HCT116 (cell line): ENCODE data around the gene NOL11. TPM values are rescaled to one million over a fixed set of nuclear protein-coding genes. Genes with fewer than 3 reads are reported as not detected.
"Not testable (repeated sequence)": the region's sequence is repeated elsewhere in the genome, so short reads cannot be mapped to it uniquely, and the experiment has no call there.

ENCODE experiments used
- ATAC-seq: fragments of 200-7000 bp; cut with Tn5 transposase; 2 replicates; pipeline ENCODE4 v1.9.1; 2020; ENCODE audit warnings: mild to moderate bottlenecking, moderate library complexity
- BruUV-seq: library from RNA; stranded (reverse); fragments of 400-500 nt; replicated peaks from 2 replicates; lab custom pipeline; 2021; lab: Mats Ljungman, UMichigan
- CTCF ChIA-PET: fragments of 300-600 bp; sonication (Branson Sonifier 250); formaldehyde crosslinking; loops from one replicate; lab custom pipeline; 2021; ENCODE audit warnings: antibody characterized with exemption; lab: Charles Lee
- POLR2A ChIA-PET: fragments of 300-600, 350-600 bp; sonication (Branson Sonifier 250); formaldehyde crosslinking; loops from one replicate; lab custom pipeline; 2021; ENCODE audit warnings: antibody characterized with exemption; lab: Charles Lee
- RAD21 ChIA-PET, 2 experiments: fragments of 300-600 bp; sonication (Branson Sonifier 250); formaldehyde crosslinking; loops; one replicate each; lab custom pipeline; 2023; ENCODE audit warnings: low total read pairs in 2 of 2; ENCODE audit not compliant: uncharacterized antibody in 2 of 2, unreplicated experiment in 2 of 2, low non-redundant PET in 1 of 2; lab: Charles Lee
- DNase-seq: peaks from one replicate; pipeline ENCODE4 v3.0.0-alpha.2; 2010; ENCODE audit warnings: low read depth, low spot score
- H2AFZ ChIP-seq: fragments of 200-600 bp; shearing (Covaris generic), sonication (generic); 2 replicates; pipeline ENCODE4 v1.6.1; 2017; ENCODE audit warnings: low read depth, mixed run types, mixed read lengths, antibody characterized with exemption, low read length; ENCODE audit not compliant: poor library complexity, severe bottlenecking
- H3K27ac ChIP-seq: 2 replicates; pipeline ENCODE4 v1.5.1; 2012; ENCODE audit warnings: low read depth, low read length
- H3K27me3 ChIP-seq: fragments of 200-600 bp; sonication (generic); 2 replicates; pipeline ENCODE4 v1.6.1; 2016; ENCODE audit warnings: mixed run types, low read length, mixed read lengths; ENCODE audit not compliant: insufficient read depth
- H3K36me3 ChIP-seq, 2 experiments: fragments of 200-500 bp in 1 of 2; fragments of 200-600 bp in 1 of 2; sonication (Bioruptor generic) in 1 of 2; sonication (generic) in 1 of 2; 2 replicates each; pipeline versions ENCODE4 v1.5.1 to v1.6.1; 2014 to 2016; ENCODE audit warnings: low read length in 2 of 2, inconsistent platforms in 1 of 2, mixed read lengths in 1 of 2, mixed run types in 1 of 2; ENCODE audit not compliant: insufficient read depth in 2 of 2, control insufficient read depth in 1 of 2
- H3K4me1 ChIP-seq, 2 experiments: fragments of 200-600 bp in 1 of 2; sonication (generic) in 1 of 2; 2 replicates each; pipeline versions ENCODE4 v1.5.1 to v1.6.1; 2012 to 2017; ENCODE audit warnings: low read length in 2 of 2, inconsistent platforms in 1 of 2, mild to moderate bottlenecking in 1 of 2, mixed read lengths in 1 of 2, mixed run types in 1 of 2, moderate library complexity in 1 of 2; ENCODE audit not compliant: insufficient read depth in 2 of 2, control insufficient read depth in 1 of 2
- H3K4me2 ChIP-seq: fragments of 200-600 bp; sonication (generic); 2 replicates; pipeline ENCODE4 v1.6.1; 2017; ENCODE audit warnings: mixed run types, low read length, mixed read lengths
- H3K4me3 ChIP-seq, 2 experiments: fragments of 200-600 bp in 1 of 2; sonication (generic) in 1 of 2; replicated peaks in 1 of 2; 2 replicates each; pipeline ENCODE4 v1.5.1; 2011 to 2016; ENCODE audit warnings: low read length in 2 of 2, control low read depth in 1 of 2, low read depth in 1 of 2, mild to moderate bottlenecking in 1 of 2, mixed read lengths in 1 of 2, mixed run types in 1 of 2
- H3K79me2 ChIP-seq: fragments of 200-600 bp; sonication (generic); 2 replicates; pipeline ENCODE4 v1.6.1; 2017; ENCODE audit warnings: mild to moderate bottlenecking, mixed run types, low read length, moderate library complexity, mixed read lengths; ENCODE audit not compliant: insufficient read depth
- H3K9ac ChIP-seq: fragments of 200-600 bp; sonication (generic); 2 replicates; pipeline ENCODE4 v1.6.1; 2016; ENCODE audit warnings: low read length, mixed read lengths
- H3K9me2 ChIP-seq: fragments of 200-600 bp; sonication (generic), shearing (Covaris generic); 2 replicates; pipeline ENCODE4 v1.6.1; 2017; ENCODE audit warnings: mixed run types, mild to moderate bottlenecking, moderate library complexity; ENCODE audit not compliant: insufficient read depth
- H3K9me3 ChIP-seq, 2 experiments: fragments of 200-500 bp in 1 of 2; fragments of 200-600 bp in 1 of 2; sonication (Bioruptor generic) in 1 of 2; sonication (generic) in 1 of 2; 2 replicates each; pipeline ENCODE4 v1.6.1; 2014 to 2017; ENCODE audit warnings: low read length in 2 of 2, mixed read lengths in 2 of 2, inconsistent platforms in 1 of 2, low read depth in 1 of 2, mild to moderate bottlenecking in 1 of 2, mixed run types in 1 of 2, moderate library complexity in 1 of 2; ENCODE audit not compliant: control insufficient read depth in 1 of 2, insufficient read depth in 1 of 2
- H4K20me1 ChIP-seq: fragments of 200-600 bp; sonication (generic), shearing (Covaris generic); 2 replicates; pipeline ENCODE4 v1.6.1; 2017; ENCODE audit warnings: mixed run types, mild to moderate bottlenecking, moderate library complexity; ENCODE audit not compliant: insufficient read depth
- CBX3 ChIP-seq: IDR thresholded peaks from 2 replicates; pipeline ENCODE4 v1.6.1; 2012; ENCODE audit warnings: low read depth
- CEBPB ChIP-seq: IDR thresholded peaks from 2 replicates; pipeline ENCODE4 v1.6.1; 2012; ENCODE audit warnings: low read depth
- EGR1 ChIP-seq: IDR thresholded peaks from 2 replicates; pipeline ENCODE4 v1.6.1; 2012; ENCODE audit warnings: low read depth
- EZH2 ChIP-seq: fragments of 200-600 bp; sonication (generic); IDR thresholded peaks from 2 replicates; pipeline ENCODE4 v1.6.1; 2017; ENCODE audit warnings: antibody characterized with exemption, mixed run types
- EZH2phosphoT487 ChIP-seq: fragments of 200-600 bp; IDR thresholded peaks from 2 replicates; pipeline ENCODE4 v1.6.1; 2018; ENCODE audit warnings: antibody characterized with exemption, borderline replicate concordance
- MAX ChIP-seq: IDR thresholded peaks from 2 replicates; pipeline ENCODE4 v1.6.1; 2012
- POLR2AphosphoS5 ChIP-seq: IDR thresholded peaks from 2 replicates; pipeline ENCODE4 v1.6.1; 2011; ENCODE audit warnings: mild to moderate bottlenecking, low read depth, low read length, moderate library complexity
- RAD21 ChIP-seq: IDR thresholded peaks from 2 replicates; pipeline ENCODE4 v1.6.1; 2012; ENCODE audit warnings: low read depth, mild to moderate bottlenecking
- SIN3A ChIP-seq: IDR thresholded peaks from 2 replicates; pipeline ENCODE4 v1.6.1; 2012; ENCODE audit warnings: low read depth
- SP1 ChIP-seq: IDR thresholded peaks from 2 replicates; pipeline ENCODE4 v1.6.1; 2012; ENCODE audit warnings: low read depth
- SRF ChIP-seq: IDR thresholded peaks from 2 replicates; pipeline ENCODE4 v1.6.1; 2012; ENCODE audit warnings: low read depth
- intact Hi-C: fragments of 100-400 bp; cut with micrococcal nuclease; formaldehyde crosslinking; loops from 2 replicates; pipeline ENCODE4 v1.10.0; 2022
- total RNA-seq: library from RNA; stranded (reverse); gene quantifications from one replicate; pipeline ENCODE4 v1.2.1, GENCODE V29; 2021; ENCODE audit not compliant: unreplicated experiment

Gene NOL11
- total RNA-seq, 1 experiment from 2014 or later = 118 TPM

GRCh38 chr17:67753026-67753425 lies 35.3 kb downstream of the NOL11 start (continued):
- TF ChIP-seq EZH2phosphoT487 = no peak
- no peak for TF ChIP-seq RAD21
- no peak for TF ChIP-seq CEBPB
- TF ChIP-seq MAX = no peak
- TF ChIP-seq SIN3A = no peak
- no peak for TF ChIP-seq CBX3
- TF ChIP-seq POLR2AphosphoS5 = no peak

GRCh38 chr17:67754001-67754400 lies 36.3 kb downstream of the NOL11 start:
- ATAC-seq (no peak), DNase-seq (no peak)
- H3K27me3 ChIP-seq = no peaks in the 10 kb centered on the region
- peaks cover 0 to 4% of the 10 kb centered on the region in 2 experiments; a peak in 1 of 4 replicates for H3K4me1 ChIP-seq
- no peaks in the 10 kb centered on the region for H3K9me3 ChIP-seq
- H4K20me1 ChIP-seq = no peaks in the 10 kb centered on the region
- H3K27ac ChIP-seq = no peak overlapping the region
- H3K9ac ChIP-seq = no peak overlapping the region
- H3K79me2 ChIP-seq = no peaks in the 10 kb centered on the region
- POLR2A ChIA-PET = no interaction called here
- BruUV-seq = no TSS peak
- TF ChIP-seq SRF (no peak), EGR1 (no peak), EZH2 (no peak), SP1 (no peak)
- CTCF ChIA-PET = no interaction called here
- no peak overlapping the region for H3K4me3 ChIP-seq
- no peak overlapping the region for H2AFZ ChIP-seq
- no peak overlapping the region for H3K4me2 ChIP-seq
- peaks cover 3 to 6% of the 10 kb centered on the region in 2 experiments; a peak in 3 of 4 replicates for H3K36me3 ChIP-seq
- no peaks in the 10 kb centered on the region for H3K9me2 ChIP-seq
- intact Hi-C loops = no loop called here
- RAD21 ChIA-PET = no interaction called here

DNA sequence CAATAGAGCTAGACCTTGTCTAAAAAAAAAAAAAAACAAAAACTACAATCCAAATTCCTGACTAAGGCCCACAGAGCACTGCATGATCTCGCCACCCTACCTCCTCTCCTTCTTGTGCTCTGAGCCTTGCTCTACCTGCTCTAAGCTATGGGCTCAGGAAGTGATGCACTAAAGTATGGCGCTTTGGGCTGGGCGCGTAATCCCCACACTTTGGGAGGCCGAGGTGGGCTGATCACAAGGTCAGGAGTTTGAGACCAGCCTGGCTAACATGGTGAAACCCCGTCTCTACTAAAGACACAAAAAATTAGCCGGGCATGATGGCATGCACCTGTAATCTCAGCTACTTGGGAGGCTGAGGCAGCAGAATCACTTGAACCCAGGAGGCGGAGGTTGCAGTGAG lies 37.0 kb downstream of the NOL11 start:
- peaks cover 0 to 10% of the 10 kb centered on the region in 2 experiments; a peak in 1 of 4 replicates for H3K4me1 ChIP-seq
- BruUV-seq, H3K27me3 ChIP-seq, H2AFZ ChIP-seq, H3K9ac ChIP-seq, H3K36me3 ChIP-seq, CTCF ChIA-PET, H4K20me1 ChIP-seq, H3K4me3 ChIP-seq, H3K9me3 ChIP-seq, H3K79me2 ChIP-seq, intact Hi-C loops, H3K4me2 ChIP-seq, H3K9me2 ChIP-seq, ATAC-seq, POLR2A ChIA-PET, H3K27ac ChIP-seq, DNase-seq, RAD21 ChIA-PET: not testable (repeated sequence)

- RAD21 ChIA-PET, BruUV-seq, H3K9me2 ChIP-seq, POLR2A ChIA-PET, H3K4me2 ChIP-seq, CTCF ChIA-PET, H3K27me3 ChIP-seq, H3K36me3 ChIP-seq, H2AFZ ChIP-seq, H4K20me1 ChIP-seq, ATAC-seq, H3K9me3 ChIP-seq, DNase-seq, H3K4me3 ChIP-seq, H3K79me2 ChIP-seq, intact Hi-C loops, H3K27ac ChIP-seq, H3K9ac ChIP-seq: not testable (repeated sequence)
- H3K4me1 ChIP-seq = peaks cover 0 to 12% of the 10 kb centered on the region in 2 experiments; a peak in 1 of 4 replicates
These were observed 39.0 kb downstream of the NOL11 start for GRCh38 chr17:67756766-67757165.
